Measurements from ENCODE around the gene GSTO2.

Gene GSTO2

GRCh38 chr10:104300736-104301292 lies 31.8 kb downstream of the GSTO2 start:
- TF ChIP-seq, protein P1, sequence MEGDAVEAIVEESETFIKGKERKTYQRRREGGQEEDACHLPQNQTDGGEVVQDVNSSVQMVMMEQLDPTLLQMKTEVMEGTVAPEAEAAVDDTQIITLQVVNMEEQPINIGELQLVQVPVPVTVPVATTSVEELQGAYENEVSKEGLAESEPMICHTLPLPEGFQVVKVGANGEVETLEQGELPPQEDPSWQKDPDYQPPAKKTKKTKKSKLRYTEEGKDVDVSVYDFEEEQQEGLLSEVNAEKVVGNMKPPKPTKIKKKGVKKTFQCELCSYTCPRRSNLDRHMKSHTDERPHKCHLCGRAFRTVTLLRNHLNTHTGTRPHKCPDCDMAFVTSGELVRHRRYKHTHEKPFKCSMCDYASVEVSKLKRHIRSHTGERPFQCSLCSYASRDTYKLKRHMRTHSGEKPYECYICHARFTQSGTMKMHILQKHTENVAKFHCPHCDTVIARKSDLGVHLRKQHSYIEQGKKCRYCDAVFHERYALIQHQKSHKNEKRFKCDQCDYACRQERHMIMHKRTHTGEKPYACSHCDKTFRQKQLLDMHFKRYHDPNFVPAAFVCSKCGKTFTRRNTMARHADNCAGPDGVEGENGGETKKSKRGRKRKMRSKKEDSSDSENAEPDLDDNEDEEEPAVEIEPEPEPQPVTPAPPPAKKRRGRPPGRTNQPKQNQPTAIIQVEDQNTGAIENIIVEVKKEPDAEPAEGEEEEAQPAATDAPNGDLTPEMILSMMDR (IDR thresholded peaks at IDR 0.05) = peak; percentile 39; the same call in 1 of the 2 replicates

GRCh38 chr10:104301907-104302690 lies 33.1 kb downstream of the GSTO2 start:
- TF ChIP-seq, protein P1 (IDR thresholded peaks at IDR 0.05) = no peak

- TF ChIP-seq, protein P1 (IDR thresholded peaks at IDR 0.05) = no peak
These were observed 34.8 kb downstream of the GSTO2 start for GRCh38 chr10:104303594-104304355.

- TF ChIP-seq, protein P1 (IDR thresholded peaks at IDR 0.05) = no peak
These were observed 35.4 kb downstream of the GSTO2 start for GRCh38 chr10:104304356-104304745.

DNA sequence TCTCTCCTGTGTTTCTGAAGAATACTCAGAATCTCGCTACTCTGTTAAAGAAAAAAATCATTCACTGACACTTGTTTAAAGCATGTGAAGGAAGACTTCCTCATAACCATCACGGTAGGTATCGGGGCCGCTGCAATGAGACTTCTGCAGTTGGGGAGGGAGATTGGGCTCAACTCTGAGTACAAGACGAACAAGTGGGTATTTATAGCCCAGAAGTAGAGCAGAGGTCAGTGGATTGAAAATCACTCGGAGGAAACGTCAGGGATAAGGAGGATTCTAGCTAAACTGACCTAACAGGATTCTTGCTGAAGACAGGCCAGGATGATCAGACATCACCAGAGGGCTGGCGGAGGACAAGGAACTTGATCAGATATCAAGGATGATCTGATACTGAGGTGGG lies 35.9 kb downstream of the GSTO2 start:
- TF ChIP-seq, protein P1 (IDR thresholded peaks at IDR 0.05) = no peak

DNA sequence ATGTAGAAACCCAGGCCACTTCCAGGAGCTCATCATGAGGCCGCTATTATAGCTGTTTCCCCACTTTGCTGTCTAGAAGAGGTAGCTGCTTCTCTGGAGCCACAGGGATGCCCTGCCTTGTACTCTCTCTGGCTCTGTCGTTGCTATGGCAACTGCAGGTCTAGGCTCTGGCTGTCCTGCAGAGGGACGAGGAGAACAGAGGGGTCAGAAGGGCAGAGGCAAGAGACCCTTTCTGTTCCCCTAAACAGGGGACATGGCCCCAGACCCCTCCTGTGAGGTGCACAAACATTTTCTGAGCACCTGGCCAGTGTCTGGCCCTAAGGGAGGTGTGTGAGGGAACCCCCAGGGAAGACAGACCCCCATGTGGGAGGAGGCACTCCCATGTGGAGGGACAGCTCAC lies 37.9 kb downstream of the GSTO2 start:
- TF ChIP-seq, protein P1 (IDR thresholded peaks at IDR 0.05) = no peak

DNA sequence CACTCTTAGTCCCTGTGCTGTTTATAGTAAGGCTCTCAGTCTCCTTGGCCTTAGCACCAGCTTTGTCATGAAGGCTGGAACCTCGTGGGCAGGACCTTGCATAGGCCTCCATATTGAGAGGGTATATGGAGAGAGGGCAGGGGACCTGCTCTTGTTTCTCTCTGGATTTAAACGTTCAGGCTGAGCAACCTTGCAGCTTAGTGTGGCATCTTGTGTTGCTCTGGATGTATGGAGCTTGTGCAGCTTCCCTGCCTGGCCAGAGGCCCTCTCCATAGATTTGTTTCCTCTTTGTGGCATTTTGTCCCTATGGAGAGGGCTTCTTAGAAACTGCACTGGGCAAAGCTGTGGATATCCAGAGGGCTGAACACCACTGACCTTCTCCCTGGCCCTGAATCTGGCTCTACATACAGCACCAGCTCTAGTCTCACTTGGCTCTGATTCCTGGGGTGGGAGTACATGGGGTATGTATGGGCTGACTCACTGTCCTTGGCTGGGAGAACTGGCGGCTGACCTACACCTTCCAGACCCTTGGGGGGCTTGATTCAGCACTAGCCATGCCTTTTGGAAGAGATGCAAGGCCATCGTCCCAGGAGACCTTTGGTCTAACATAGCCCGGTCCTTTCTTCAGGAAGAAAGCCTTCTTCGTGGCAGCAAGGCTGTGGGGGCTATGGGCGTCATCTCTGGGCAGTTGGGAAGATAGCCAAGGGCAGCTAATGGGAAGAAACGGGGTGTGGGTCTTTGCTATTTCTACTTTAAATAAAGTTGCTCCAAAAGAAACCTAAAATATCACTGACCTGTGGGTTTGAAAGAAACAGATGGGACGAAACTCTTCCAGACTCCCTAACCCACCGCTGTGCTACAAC lies 38.8 kb downstream of the GSTO2 start:
- TF ChIP-seq, protein P1 (IDR thresholded peaks at IDR 0.05) = no peak
